H1 (cell line): ENCODE measurements around the gene SLC25A5.

Experiments
- CHD2 ChIP-seq: IDR thresholded peaks from 2 replicates; pipeline ENCODE4 v1.6.1; 2012; ENCODE audit warnings: low read length, improper control_type of control experiment
- CTCF ChIP-seq, 3 experiments: IDR thresholded peaks; 1 replicate in 2 of 3; 2 replicates in 1 of 3; pipeline versions ENCODE4 v1.5.1 to v1.6.1; 2011; ENCODE audit warnings: low read length in 3 of 3, mild to moderate bottlenecking in 3 of 3, inconsistent platforms in 2 of 3, low read depth in 1 of 3, moderate library complexity in 1 of 3; ENCODE audit not compliant: insufficient read depth in 1 of 3; ENCODE audit errors: control extremely low read depth in 1 of 3
- E2F6 ChIP-seq: IDR thresholded peaks from 2 replicates; pipeline ENCODE4 v1.6.1; 2012; ENCODE audit warnings: inconsistent platforms
- EP300 ChIP-seq, 2 experiments: IDR thresholded peaks; 1 replicate in 1 of 2; 2 replicates in 1 of 2; pipeline ENCODE4 v1.6.1; 2011 to 2012; ENCODE audit warnings: low read depth in 2 of 2, low read length in 2 of 2, mild to moderate bottlenecking in 2 of 2, borderline replicate concordance in 1 of 2, inconsistent platforms in 1 of 2, moderate library complexity in 1 of 2
- GABPA ChIP-seq: IDR thresholded peaks from 2 replicates; pipeline ENCODE4 v1.6.1; 2011; ENCODE audit warnings: mild to moderate bottlenecking, low read length, moderate library complexity, borderline replicate concordance; ENCODE audit not compliant: insufficient read depth
- HDAC6 ChIP-seq: IDR thresholded peaks from one replicate; pipeline ENCODE4 v1.7.1; 2012; ENCODE audit warnings: low read depth, mild to moderate bottlenecking, inconsistent platforms, low read length, moderate library complexity
- POLR2AphosphoS5 ChIP-seq: IDR thresholded peaks from 2 replicates; pipeline ENCODE4 v1.6.1; 2011; ENCODE audit warnings: low read depth, low read length
- TAF1 ChIP-seq: IDR thresholded peaks from 2 replicates; pipeline ENCODE4 v1.6.1; 2011; ENCODE audit warnings: mild to moderate bottlenecking, low read depth, low read length
- TAF7 ChIP-seq: optimal IDR thresholded peaks from 2 replicates; pipeline ENCODE3; 2011; ENCODE audit warnings: low read depth, mild to moderate bottlenecking, inconsistent platforms, low read length, moderate library complexity, borderline replicate concordance
- TEAD4 ChIP-seq: IDR thresholded peaks from 2 replicates; pipeline ENCODE4 v1.6.1; 2012; ENCODE audit warnings: low read depth, low read length, inconsistent platforms, mixed read lengths

- TF ChIP-seq CTCF (IDR thresholded peaks at IDR 0.05; ENCODE audit: control extremely low read depth in 1 of 3, insufficient read depth in 1 of 3, low read depth in 1 of 3, low read length in 3 of 3) (no peak), HDAC6 (no peak), TAF1 (no peak), E2F6 (no peak), EP300 (IDR thresholded peaks at IDR 0.05; ENCODE audit: borderline replicate concordance in 1 of 2, low read depth in 2 of 2, low read length in 2 of 2) (no peak), CHD2 (no peak), TAF7 (no peak), GABPA (no peak), POLR2AphosphoS5 (no peak), TEAD4 (no peak)
Measured at GRCh38 chrX:119507206-119507605, 39.0 kb downstream of the SLC25A5 start.
